Left kidney (tissue), 2 donors: ENCODE data around the gene RGS8. TPM values are rescaled to one million over a fixed set of nuclear protein-coding genes. Genes with fewer than 3 reads are reported as not detected.

Experiments
- DNase-seq: peaks from one replicate; pipeline ENCODE4 v3.0.0-alpha.2; 2013
- polyA plus RNA-seq: library from polyadenylated mRNA; unstranded; fragments of 120-200 nt; gene quantifications from one replicate; pipeline ENCODE4 v1.2.1, GENCODE V29; 2013; ENCODE audit not compliant: insufficient read length

Gene RGS8
- polyA plus RNA-seq, 1 donor = 0.12 TPM

GRCh38 chr1:182639330-182639729 is 45.1 kb downstream of the RGS8 start:
- no peak for DNase-seq

- DNase-seq = no peak
Observed at GRCh38 chr1:182637769-182638168, 46.6 kb downstream of the RGS8 start.

GRCh38 chr1:182635871-182636270 is 48.5 kb downstream of the RGS8 start:
- DNase-seq = no peak

Other genes with a start within 250 kb of the RGS8 start
- gene RGSL1, start 234.4 kb downstream of the RGS8 start, polyA plus RNA-seq = not detected
- gene RNASEL, start 95.3 kb downstream of the RGS8 start, polyA plus RNA-seq = 12.7 TPM
- gene RGS16, start 80.2 kb downstream of the RGS8 start, polyA plus RNA-seq = 0.96 TPM
- 9.0 TPM for gene NPL, start 105.2 kb upstream of the RGS8 start, polyA plus RNA-seq
- 298 TPM for gene DHX9, start 154.8 kb upstream of the RGS8 start, polyA plus RNA-seq